Limb (tissue), 2 donors: ENCODE data around the gene KCNIP1.
A peak's percentile ranks its signal among the peaks of the same experiment; 100 is the strongest.

ENCODE experiments used
- DNase-seq, 2 donors: peaks; one replicate each; pipeline ENCODE4 v3.0.0-alpha.2; 2016; ENCODE audit errors: extremely low spot score in 2 of 2

Gene KCNIP1

DNA sequence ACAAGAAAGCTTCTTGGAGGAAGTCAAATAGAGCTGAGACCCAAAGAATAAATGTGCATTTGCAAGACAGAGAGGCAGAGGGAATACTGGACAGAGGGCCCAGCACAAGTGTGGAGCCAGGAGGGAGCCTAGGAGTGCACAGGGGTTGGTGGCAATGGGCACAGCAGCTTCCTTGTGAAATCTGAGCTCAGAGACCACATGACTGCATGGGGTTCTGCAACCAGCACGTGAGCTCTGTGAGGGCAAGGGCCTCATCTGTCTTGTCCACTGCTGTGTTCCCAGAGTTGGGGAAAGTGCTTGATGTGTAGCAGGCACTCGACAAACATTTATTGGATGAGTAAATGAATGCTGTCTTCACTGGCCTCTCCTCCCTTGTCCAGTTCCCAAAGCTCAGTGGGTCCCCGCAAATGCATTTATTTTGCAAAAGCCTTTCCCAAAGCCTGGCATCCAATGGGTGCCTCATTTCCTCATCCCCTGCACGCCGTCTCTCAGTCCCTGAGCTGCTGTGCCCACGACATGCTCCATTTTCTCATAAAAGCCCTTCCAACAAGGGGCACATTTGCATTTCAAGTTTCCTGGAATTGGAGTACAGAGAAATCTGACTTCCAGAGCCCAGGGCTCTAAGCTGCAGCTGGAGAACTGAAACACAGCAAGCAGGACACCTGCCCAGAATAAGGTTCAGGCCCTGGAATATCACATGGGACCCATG is 58.5 kb downstream of the KCNIP1 start:
- peak in 1 of 2 donors; percentile 19 for DNase-seq

DNA sequence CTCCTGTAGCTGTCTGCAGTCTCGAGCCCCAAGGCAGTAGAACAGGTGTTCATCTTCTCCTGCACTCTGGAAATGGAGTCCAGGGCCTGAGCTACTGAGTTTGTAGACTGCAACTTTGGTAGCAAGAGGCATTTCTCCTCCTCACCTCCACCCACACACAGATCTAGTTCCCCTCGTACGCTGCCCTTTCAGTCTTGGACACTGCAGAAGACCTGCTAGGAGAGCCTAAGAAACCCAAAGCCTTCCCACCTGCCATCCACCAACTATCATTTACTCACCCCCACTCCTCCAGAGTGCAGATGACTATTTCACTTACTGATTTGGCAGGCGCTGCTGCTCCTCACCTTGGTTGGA is 59.0 kb downstream of the KCNIP1 start:
- peak in 1 of 2 donors; percentile 15 for DNase-seq

DNA sequence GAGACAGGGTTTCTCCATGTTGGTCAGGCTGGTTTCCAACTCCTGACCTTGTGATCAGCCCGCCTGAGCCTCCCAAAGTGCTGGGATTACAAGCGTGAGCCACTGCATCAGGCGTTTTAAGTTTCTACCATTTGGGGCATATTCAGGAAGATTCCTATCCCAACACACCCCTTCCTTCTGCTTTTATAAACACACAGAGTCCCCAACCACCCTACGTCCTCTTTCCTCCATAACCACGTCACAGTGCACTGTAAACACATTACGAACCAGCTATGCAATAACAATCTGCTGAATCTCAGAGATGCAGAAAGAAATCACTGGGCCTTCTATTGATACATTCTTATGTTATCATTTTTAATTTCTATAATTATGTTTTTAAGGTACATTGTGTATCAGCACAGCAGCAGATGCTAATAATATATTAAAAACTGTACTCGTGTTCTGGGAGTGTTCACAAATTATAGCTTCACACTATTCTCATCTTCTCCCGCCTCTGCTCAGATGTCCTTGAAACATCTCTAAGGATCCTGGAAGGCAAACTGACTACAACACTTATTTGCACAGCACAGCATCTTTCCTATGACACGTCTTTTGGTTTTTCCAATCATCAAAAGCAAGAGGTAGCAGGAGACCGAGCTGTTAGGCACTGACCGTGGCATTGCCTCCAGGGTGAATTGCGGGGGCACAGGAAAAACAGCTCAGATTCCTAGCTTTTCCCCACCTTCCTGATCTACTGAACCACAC is 60.2 kb downstream of the KCNIP1 start:
- DNase-seq, result peak in 1 of 2 donors; percentile 11

DNA sequence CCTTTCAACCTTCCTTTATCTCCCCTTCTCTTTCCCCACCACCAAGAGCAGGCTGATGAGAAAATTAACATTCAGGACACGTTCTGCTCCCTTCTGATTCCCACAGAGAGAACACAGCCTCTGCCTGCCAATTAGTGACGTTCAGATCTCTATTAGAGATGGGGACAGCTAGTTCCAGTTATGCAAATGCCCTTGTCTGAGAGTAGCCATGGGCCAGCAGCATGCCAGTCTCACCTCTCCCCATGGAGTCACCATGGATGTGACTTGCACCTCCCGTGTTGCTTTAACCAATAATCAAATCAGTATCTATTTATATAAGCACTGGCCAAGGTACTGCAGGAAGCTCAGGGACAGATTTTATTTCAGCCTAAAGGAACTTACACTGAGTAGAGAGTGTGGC is 61.3 kb downstream of the KCNIP1 start:
- DNase-seq, result no peak

DNA sequence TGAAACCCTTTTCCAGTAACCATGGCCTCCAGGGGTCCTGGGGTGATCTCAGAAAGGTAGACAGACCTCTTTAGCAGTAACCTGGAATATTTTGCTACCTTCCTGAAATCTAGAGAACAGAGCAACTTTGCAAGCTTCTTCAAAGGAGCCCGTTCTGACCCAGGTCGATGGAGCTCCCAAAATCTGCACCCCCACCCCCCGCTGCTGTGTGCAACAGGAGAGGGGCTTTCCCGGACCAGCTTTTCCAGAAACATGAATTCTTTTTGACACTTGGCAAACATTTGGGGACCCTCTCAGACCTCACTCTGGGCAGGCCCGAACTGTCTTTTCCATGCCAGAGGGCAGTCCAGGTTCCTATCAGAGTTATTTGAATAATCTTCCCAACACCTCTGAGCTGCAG is 65.3 kb downstream of the KCNIP1 start:
- DNase-seq, result no peak

DNA sequence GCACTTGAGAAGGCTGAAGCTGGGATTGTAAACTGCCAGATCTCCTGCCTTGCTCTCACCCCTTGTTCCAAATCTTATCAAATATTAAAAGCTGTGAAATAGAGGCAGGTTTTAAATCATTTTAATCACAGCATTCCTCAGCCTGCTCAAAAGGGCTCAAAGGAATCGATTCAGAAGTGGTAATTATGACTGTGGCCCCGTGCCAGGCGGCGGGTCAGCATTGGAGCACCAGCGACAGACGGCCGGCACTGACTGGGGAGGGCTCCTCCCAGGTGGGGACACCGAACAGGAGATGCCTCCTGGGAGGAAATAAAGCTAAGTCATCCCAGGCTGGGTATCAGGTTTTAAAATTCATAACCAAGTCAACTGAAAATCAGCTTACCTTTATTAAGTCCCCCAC is 66.7 kb downstream of the KCNIP1 start:
- DNase-seq, result peak in 1 of 2 donors; percentile 58

DNA sequence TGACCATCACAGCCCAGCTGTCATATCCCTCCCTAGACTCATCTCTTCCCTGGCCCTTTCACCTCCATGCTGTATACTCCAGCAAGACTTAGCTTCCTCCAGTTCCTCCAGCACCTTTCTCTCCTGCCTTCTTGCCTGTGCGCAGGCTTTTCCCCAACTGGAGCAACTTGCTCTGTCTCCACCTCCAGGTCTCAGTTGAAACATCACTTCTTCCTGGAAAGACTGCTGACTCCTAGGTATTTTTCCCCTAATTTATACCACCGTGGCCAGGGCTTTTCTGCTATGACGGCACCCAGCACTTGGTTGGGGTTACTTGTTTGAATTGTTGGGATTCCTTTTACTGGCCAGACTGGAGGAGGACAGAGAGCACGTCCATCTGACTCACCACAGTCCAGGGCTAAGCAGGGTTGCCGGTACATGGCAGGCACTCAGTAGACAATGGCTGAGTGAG is 67.5 kb downstream of the KCNIP1 start:
- no peak for DNase-seq

DNA sequence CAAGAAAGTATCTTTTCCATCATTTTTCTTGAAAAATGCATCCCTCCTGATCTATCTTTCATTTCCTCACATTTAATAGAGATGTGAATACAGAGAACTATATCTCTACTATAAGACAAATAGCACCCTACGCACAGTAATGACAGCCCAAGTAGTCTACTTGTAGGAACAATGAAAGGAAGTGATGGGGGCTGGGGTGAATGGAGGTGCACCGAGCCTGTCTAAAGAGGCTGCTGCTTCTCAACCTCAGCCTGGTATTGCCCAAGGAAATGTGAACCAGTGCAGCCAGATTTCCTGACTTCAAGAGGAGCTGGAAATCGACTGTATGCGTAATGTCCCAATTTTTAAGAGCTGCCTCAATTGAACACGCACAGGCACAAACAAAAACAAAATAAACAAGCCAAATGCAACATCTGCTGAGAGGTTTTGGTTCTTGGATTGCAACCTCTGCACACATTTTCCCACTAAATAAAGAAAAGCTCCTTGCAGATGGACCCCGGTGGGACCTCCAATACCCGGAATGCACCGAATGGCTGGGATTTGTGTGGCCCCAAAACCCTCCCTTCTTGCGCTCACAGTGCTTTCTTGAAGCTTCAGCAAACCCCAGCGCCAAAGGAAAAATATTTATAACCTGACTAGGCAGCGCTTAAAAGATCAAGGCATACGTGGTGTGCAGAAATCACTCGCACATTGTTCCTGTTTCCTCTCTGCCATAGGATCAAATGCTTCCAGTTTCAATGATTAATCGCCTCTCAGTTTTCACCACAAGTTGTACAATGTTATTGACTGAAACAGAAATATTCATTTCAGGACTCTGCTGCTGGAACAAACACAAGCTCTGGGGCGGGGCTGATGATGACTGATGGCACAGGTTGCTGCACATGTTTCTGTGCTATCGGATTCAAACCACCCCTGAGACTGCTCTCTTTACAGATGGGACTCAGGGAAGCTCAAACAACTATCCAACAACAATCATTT is 68.3 kb downstream of the KCNIP1 start:
- peak in 1 of 2 donors; percentile 25 for DNase-seq

DNA sequence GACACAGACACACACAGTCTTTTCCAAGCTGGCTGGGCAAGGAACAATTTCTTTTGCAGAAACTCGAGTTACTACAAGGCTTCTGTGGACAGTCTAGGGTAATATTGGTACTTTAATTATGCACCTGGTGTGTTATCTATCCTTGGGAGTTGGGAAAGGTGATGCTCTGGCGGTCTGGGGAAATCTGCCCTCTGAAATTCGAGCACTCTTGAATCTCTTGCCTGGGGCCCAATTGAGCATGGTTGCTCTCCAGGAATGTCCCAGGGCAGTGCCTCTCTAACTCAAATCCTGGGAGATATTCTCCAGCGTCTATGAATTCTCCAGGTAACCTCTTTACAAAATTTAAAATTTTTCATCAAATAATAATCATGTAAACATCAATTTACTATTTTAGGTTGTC is 69.3 kb downstream of the KCNIP1 start:
- DNase-seq, result no peak

DNA sequence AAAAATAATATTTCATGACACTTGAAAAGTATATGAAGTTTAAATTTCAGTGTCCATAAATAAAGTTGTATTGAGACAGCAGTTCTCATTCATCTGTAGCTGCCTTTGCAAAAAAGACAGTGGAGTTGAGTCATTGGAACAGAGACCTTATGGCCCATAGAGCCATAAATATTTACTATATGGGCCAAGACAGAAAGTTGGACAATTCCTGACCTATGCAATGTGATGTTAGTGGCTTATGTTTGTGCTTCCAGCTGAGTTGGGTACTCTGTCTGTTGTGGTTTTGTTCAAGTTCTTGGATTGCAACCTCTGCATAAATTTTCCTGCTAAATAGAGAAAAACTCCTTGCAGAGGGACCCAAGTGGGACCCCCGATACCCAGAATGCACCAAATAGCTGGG is 69.8 kb downstream of the KCNIP1 start:
- no peak for DNase-seq

DNA sequence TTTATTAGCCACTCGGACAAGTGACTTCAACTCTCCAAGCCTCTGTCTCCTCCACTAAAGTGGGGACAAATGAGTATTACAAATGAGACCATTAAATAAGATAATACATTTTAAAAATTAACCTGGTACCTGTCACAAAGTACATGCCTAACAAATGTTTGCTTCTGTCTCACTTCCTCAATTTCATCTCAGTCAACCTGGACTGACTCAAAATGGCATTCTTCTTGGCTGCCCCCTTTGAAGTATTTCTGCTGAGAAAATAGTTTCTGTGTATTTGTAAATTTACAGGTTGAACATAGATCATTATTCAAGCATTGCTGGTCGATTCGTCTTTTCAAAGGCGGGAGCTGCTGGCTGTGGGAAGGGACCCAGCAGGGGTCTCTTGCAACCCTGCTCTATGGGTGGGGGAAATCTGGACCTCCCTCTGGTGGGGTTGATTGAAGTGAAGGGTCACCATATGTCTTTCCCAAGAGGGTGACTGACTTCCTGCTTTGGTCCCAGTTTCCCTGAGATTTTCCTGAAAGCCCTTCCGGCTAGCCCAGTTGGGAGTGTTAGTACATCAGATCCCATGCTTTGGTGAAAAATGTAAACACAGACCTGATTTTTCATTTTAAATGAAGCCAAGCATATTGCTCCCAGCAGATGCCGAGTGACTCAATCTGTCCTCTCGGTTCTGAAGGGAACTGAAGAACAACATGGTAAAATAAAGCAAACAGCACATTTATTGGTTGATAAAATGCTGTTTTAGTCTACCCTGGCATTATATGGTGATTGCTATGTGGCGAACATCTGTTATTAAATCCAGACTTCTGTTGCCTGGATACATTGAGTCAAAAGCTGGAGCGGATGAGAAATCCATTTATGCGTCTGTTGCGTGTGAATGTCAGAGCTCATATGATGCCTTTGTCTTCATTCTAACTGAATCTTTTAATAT is 73.0 kb downstream of the KCNIP1 start:
- DNase-seq, result peak in 1 of 2 donors; percentile 62

DNA sequence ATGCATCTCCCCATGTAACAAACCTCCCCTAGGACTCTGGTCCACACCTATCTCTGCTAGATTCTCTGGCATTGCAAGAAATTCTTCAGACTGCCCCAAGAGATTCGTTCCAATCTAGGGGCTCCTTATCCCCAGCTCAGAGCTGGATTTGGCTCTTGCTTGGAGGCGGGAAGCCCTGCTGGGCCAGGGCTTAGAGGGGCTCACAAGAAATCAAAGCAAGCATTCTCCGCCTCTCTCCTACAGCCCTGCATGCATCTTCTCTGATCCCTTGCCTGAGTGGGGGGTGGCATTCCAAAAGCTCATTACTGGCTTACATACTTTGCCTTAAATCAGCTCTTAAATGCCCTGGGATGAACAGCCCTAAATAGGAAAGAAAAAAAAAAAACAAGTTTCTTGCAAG is 75.8 kb downstream of the KCNIP1 start:
- no peak for DNase-seq

DNA sequence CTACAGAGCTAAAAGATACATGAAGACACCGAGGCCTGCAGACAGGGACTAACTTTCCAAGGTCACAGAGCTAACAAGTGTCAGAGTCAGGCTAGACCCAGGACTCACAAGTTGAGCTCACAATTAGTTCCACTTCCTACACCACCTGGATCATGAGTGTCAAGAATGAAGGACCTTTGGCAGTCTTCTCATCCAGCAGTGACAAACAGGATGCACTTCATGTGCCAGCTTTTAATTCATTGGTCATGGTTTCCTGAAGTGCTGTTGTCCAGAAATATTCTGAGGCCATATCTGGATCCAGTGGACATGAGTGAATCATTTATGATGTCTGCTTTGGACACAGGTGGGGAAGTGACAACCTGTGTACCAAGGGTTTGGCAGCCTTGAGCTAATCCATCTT is 77.4 kb downstream of the KCNIP1 start:
- DNase-seq, result no peak

DNA sequence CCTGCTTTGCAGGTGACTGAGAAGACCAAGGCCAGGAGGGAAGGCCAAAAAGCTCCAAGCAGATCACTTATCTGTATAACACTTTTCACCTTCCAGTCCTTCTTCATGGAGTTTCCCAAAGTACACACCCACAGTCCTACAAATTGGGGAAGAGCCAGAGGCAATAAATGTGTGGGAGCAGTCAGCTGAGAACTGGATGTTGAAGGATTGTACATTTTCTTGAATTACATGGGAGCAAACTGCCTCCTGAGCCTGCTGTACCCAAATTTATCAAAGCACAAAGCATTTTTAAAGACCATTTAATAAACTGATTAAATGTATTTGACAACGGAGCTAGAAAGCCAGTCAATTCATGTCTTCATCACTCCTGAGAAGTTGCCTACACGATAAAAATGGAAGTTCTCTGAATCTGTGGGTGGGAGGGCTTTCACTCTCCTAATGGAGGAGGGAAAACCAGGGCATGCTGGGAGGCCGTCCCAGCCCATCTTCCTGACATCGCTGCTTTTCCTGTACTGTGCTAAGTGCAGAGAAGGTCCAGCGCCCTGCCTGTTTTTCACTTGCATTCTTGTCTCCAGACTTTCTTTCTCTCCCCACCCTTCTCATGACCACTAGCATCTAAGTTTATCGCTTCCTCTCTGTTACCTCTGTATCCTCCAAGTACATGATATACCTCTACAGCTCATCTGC is 79.0 kb downstream of the KCNIP1 start:
- no peak for DNase-seq

DNA sequence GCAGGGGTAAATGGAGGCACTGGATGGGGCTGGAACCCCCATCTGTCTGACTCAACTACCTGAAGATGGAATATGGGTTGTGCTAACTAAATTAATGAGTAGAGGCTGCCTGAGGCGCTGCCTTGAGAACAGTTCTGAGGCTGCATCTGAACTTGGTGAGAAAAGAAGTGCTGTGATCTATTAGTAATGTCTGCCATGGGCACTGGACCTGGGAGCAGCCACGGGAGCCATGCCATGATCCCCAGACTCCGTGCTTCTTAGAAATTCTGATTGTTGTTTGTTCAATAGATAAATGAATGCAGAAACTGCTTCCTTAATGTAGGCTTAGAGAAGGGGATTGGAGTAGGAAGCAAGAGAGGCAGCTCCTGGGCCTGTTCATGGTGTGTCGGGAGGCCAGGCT is 80.2 kb downstream of the KCNIP1 start:
- DNase-seq, result no peak

DNA sequence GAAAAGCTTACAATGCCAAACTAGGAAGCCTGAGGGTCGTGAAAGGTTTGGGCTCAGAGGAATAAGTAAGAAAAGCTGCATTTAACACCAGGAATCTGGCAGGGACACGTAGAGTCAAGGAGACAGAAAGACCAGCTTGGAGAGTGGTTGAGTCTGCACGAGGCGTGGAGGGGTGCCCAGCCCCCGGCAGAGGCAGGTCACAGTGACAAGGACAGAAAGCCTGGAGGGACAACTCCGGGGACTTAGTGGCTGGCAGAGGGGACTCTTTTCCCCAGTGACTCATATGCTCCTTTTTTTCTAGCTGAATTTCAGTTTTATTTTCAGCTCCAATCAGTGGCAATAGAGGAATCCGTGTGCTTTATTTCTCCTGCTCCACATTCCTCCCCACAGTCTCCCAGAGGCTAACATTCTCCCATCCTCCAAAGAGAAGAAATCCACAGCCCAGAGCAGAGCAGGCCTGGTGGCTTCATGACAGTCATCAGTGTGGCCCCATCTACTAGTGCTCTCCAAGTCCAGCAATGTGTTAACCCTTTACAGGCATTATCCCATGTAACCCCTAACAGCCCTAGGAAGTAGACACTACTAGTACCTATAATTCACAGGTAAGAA is 80.7 kb downstream of the KCNIP1 start:
- no peak for DNase-seq

DNA sequence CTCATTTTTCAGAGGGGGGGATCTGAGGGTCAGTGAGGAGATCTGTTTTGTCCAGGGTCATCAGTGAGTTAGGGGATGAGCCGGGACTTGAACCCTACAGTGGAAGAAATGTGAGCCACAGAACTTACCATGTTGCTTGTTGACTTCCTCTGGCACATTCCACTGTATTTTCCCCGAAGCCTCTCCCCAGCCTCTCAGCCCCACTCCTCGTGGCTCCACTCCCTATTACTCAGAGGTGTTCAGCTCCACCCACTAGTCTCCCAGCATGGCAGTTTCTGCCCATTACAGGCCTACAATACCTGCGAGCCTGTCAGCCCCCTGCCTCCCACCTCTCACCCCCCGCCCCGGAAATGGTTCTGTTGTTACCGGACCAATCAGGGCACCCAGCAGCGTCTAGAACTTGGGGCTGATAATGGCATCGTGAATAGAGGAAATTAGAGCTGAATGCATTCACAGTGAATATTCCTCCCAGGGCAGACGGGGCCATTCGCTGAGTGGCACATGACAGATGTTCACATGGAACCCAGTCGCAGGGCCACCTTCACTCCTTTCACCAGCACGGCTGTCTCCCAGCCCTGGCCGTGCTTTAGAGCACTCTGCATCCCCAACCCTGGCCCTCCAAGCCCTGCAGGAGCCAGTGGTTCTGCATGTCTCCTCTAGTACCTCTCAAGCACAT is 81.6 kb downstream of the KCNIP1 start:
- no peak for DNase-seq

DNA sequence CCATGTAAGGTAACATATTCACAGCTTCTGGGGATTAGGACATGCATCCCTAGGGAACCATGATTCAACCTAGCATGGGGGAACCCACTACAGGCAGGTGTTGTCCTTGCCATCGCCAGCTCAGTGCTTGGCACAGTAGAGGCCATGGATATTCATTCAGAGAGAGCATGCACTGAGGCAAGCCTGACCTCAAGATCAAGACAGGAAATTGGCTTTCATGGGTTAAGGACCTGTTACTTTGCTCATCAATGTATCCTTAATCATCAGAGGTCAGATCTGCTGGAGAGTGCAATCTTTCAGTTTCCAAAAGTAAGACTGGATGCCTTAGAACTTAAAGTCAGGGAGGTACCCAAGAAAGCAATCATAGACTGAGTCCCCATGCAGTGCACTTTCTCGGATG is 84.0 kb downstream of the KCNIP1 start:
- no peak for DNase-seq

DNA sequence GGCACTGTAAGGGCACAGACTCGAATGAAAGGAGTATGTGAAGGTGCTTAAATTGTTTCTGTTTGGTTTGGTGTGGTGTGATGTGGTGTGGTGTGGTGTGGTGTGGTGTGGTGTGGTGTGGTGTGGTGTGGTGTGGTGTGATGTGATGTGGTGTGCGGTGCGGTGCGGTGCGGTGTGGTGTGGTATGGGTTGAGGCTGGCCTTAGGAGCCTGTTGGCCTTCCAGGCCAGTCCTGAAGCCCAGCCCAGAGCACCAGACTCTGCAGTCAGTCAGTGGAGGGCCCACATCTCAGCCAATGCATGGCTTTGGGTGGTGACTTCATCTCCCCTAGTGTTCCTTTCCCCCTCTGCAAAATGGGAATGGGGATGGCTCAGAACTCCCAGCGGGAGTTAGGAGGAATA is 85.8 kb downstream of the KCNIP1 start:
- no peak for DNase-seq
